K562 (cell line): ENCODE measurements around the gene RIPOR2. TPM values are rescaled to one million over a fixed set of nuclear protein-coding genes. Genes with fewer than 3 reads are reported as not detected.

Experiments
- ATAC-seq: fragments of 200-7000 bp; cut with Tn5 transposase; 3 replicates; pipeline ENCODE4 v1.9.1; 2020; ENCODE audit warnings: moderate library complexity
- BruUV-seq: library from RNA; stranded (reverse); fragments of 400-500 nt; replicated peaks from 2 replicates; lab custom pipeline; 2021; lab: Mats Ljungman, UMichigan
- CTCF ChIA-PET: fragments of 300-600 bp; formaldehyde crosslinking; extraction: SDS; loops from one replicate; lab custom pipeline; 2021; ENCODE audit warnings: low intra/inter-chr PET ratio; lab: Yijun Ruan, JAX
- POLR2A ChIA-PET: fragments of 300-600, 350-650 bp; sonication (Branson Sonifier 250); formaldehyde crosslinking; extraction: SDS; loops from one replicate; lab custom pipeline; 2021; ENCODE audit warnings: antibody characterized with exemption, inconsistent platforms; lab: Yijun Ruan, JAX
- DNase-seq, 4 experiments: peaks; one replicate each; pipeline versions ENCODE4 v3.0.0 to v3.0.0-alpha.2; 2011 to 2018; ENCODE audit warnings: low spot score in 3 of 4, mixed read lengths in 3 of 4; ENCODE audit errors: extremely low read depth in 1 of 4
- FAIRE-seq: peaks from 2 replicates; lab custom pipeline; 2011; peaks lifted over from hg19 to GRCh38; lab: Jason Lieb, UNC
- H2AFZ ChIP-seq: 2 replicates; pipeline ENCODE4 v1.6.0; 2011; ENCODE audit warnings: low read depth, low read length, control low read depth, inconsistent platforms
- H3K27ac ChIP-seq: fragments of 200-600 bp; 3 replicates; pipeline ENCODE4 v1.8.0; 2011; ENCODE audit warnings: low read depth, mild to moderate bottlenecking, control low read depth, inconsistent platforms, low read length, moderate library complexity, mixed read lengths; ENCODE audit errors: extremely low read depth
- H3K27me3 ChIP-seq, 2 experiments: fragments of 300-600 bp in 1 of 2; 2 replicates in 1 of 2; 3 replicates in 1 of 2; pipeline versions ENCODE4 v1.6.0 to v1.8.0; 2011; ENCODE audit warnings: inconsistent platforms in 2 of 2, low read length in 2 of 2, mild to moderate bottlenecking in 1 of 2, mixed read lengths in 1 of 2, moderate library complexity in 1 of 2; ENCODE audit not compliant: control insufficient read depth in 2 of 2, insufficient read depth in 2 of 2
- H3K36me3 ChIP-seq: fragments of 300-600 bp; 3 replicates; pipeline ENCODE4 v1.8.0; 2011; ENCODE audit warnings: mild to moderate bottlenecking, low read length, inconsistent platforms; ENCODE audit not compliant: control insufficient read depth, insufficient read depth
- H3K4me1 ChIP-seq, 2 experiments: fragments of 200-600 bp in 1 of 2; replicated peaks in 1 of 2; 2 replicates in 1 of 2; 3 replicates in 1 of 2; pipeline versions ENCODE4 v1.5.1 to v1.8.0; 2011; ENCODE audit warnings: inconsistent platforms in 2 of 2, low read length in 2 of 2, mild to moderate bottlenecking in 1 of 2, mixed read lengths in 1 of 2, moderate library complexity in 1 of 2; ENCODE audit not compliant: control insufficient read depth in 2 of 2, insufficient read depth in 2 of 2
- H3K4me2 ChIP-seq: 2 replicates; pipeline ENCODE4 v1.6.1; 2011; ENCODE audit warnings: low read length, control low read depth, inconsistent platforms, mixed read lengths; ENCODE audit not compliant: insufficient read depth
- H3K4me3 ChIP-seq: fragments of 200-600 bp; sonication (generic), shearing (Covaris generic); 2 replicates; pipeline ENCODE4 v1.5.1; 2016; ENCODE audit warnings: control low read depth, inconsistent platforms
- H3K79me2 ChIP-seq: fragments of 200-600 bp; 3 replicates; pipeline ENCODE4 v1.8.0; 2011; ENCODE audit warnings: low read length, inconsistent platforms; ENCODE audit not compliant: control insufficient read depth, insufficient read depth
- H3K9ac ChIP-seq, 2 experiments: 2 replicates each; pipeline versions ENCODE4 v1.6.0 to v1.6.1; 2011; ENCODE audit warnings: low read depth in 2 of 2, low read length in 2 of 2, control low read depth in 1 of 2, inconsistent platforms in 1 of 2, mild to moderate bottlenecking in 1 of 2, mixed read lengths in 1 of 2; ENCODE audit not compliant: insufficient read depth in 1 of 2
- H3K9me1 ChIP-seq: one replicate; pipeline ENCODE4 v1.6.0; 2011; ENCODE audit warnings: inconsistent platforms, mild to moderate bottlenecking, low read length, moderate library complexity; ENCODE audit not compliant: control insufficient read depth, insufficient read depth
- H3K9me3 ChIP-seq: replicated peaks from 2 replicates; pipeline ENCODE4 v1.5.1; 2011; ENCODE audit warnings: low read depth, low read length, inconsistent platforms; ENCODE audit not compliant: control insufficient read depth, insufficient read depth
- H4K20me1 ChIP-seq: replicated peaks from 2 replicates; pipeline ENCODE4 v1.6.1; 2011; ENCODE audit warnings: low read length, inconsistent platforms, mixed read lengths; ENCODE audit not compliant: control insufficient read depth, insufficient read depth
- ILK ChIP-seq: fragments of 450-650 bp; IDR thresholded peaks from 2 replicates; pipeline ENCODE4 v1.6.1; 2016; ENCODE audit warnings: missing genetic modification characterization, low read depth, mild to moderate bottlenecking, missing compliant biosample characterization, moderate library complexity, borderline replicate concordance
- RBM34 ChIP-seq: fragments of 200-400 bp; formaldehyde crosslinking; IDR thresholded peaks from 2 replicates; pipeline ENCODE4 v1.6.1; 2018; ENCODE audit warnings: low read length, borderline replicate concordance; ENCODE audit not compliant: insufficient read depth
- TAF7 ChIP-seq: fragments of 450-650 bp; IDR thresholded peaks from 2 replicates; pipeline ENCODE4 v1.6.1; 2016; ENCODE audit warnings: missing genetic modification characterization, missing compliant biosample characterization
- ZNF217 ChIP-seq: sonication (generic); formaldehyde crosslinking; IDR thresholded peaks from 2 replicates; pipeline ENCODE4 v1.8.0; 2022; ENCODE audit warnings: mild to moderate bottlenecking, missing genetic modification reagents
- ZNF398 ChIP-seq: fragments of 250-450 bp; sonication (Bioruptor Pico); IDR thresholded peaks from 2 replicates; pipeline ENCODE4 v1.8.0; 2021; ENCODE audit warnings: moderate library complexity, mild to moderate bottlenecking, inconsistent platforms
- WGBS: fragments of 100-300 bp; shearing (Covaris generic); methylation state at CpG from one replicate; pipeline ENCODE4 v1.1.6; 2016; ENCODE audit warnings: low coverage, mixed read lengths; ENCODE audit not compliant: insufficient coverage; ENCODE audit errors: missing lambda C conversion rate; 5-methylcytosine and 5-hydroxymethylcytosine counted together
- in situ Hi-C: fragments of 300-500 bp; cut with MboI; formaldehyde crosslinking; loops from 4 replicates; pipeline ENCODE4 v1.15.0; 2018; ENCODE audit warnings: inconsistent platforms, mixed read lengths
- intact Hi-C: fragments of 100-400 bp; cut with micrococcal nuclease; formaldehyde crosslinking; loops from 2 replicates; pipeline ENCODE4 v1.14.2; 2022
- polyA plus RNA-seq, 8 experiments: library from polyadenylated mRNA; depleted of rRNA in 4 of 8; stranded (reverse) in 5 of 8; unstranded in 3 of 8; fragments of >200 nt; fragmentation: Nextera tagmentation in 2 of 8; fragmentation: Illumina TruSeq in 1 of 8; extraction: Ambion mirVana in 2 of 8; extraction: Trizol in 1 of 8; gene quantifications; 2 replicates each; pipeline versions ENCODE4 v1.2.1 to v1.2.3, GENCODE V29; 2011 to 2014; ENCODE audit warnings: inconsistent platforms in 1 of 8, missing spikeins in 1 of 8
- total RNA-seq, 7 experiments: library from RNA; depleted of rRNA in 6 of 7; stranded (reverse); fragments of >200 nt in 6 of 7; fragmentation: Illumina TruSeq in 2 of 7; extraction: Trizol in 2 of 7; gene quantifications; 2 replicates each; pipeline versions ENCODE4 v1.2.1 to v1.2.3, GENCODE V29; 2011 to 2021; ENCODE audit warnings: low replicate concordance in 1 of 7

Gene RIPOR2
- total and polyA plus RNA-seq, 9 of the 15 experiments (the other 6 are each of a cell fraction or from before 2014, with no cell fraction given): 0.04 to 1.0 (median 0.47) TPM; not detected in 2

GRCh38 chr6:24897186-24897585 lies 38.6 kb downstream of the RIPOR2 start:
- no peak for ATAC-seq
- no peak overlapping the region for H3K27ac ChIP-seq
- H3K4me3 ChIP-seq: no peak overlapping the region
- ChIA-PET CTCF (no interaction called here), POLR2A (interaction anchor here (0.6 to 0.8 kb wide), 2 partner anchors 17 to 340 kb away, joined by 3 read pairs; no protein-coding TSS in a partner anchor)
- H4K20me1 ChIP-seq: peaks cover 4% of the 10 kb centered on the region; the same call in 1 of the 2 replicates
- FAIRE-seq: no peak
- no peaks in the 10 kb centered on the region for H3K4me1 ChIP-seq
- in situ Hi-C loops: no loop called here
- no peak overlapping the region for H3K4me2 ChIP-seq
- no peaks in the 10 kb centered on the region for H3K36me3 ChIP-seq
- no TSS peak for BruUV-seq
- no peaks in the 10 kb centered on the region for H3K9me1 ChIP-seq
- no peak for DNase-seq
- H2AFZ ChIP-seq: no peak overlapping the region
- H3K9ac ChIP-seq: no peak overlapping the region
- H3K79me2 ChIP-seq: no peaks in the 10 kb centered on the region
- intact Hi-C loops: no loop called here
- no peaks in the 10 kb centered on the region for H3K9me3 ChIP-seq
- H3K27me3 ChIP-seq: peaks cover 12 to 14% of the 10 kb centered on the region in 2 experiments
- under 1% methylated on average over 6 of the region's 6 CpGs for WGBS
- TF ChIP-seq TAF7 (tag) (no peak), ILK (tag) (no peak), ZNF217 (CRISPR knock-in tag) (no peak), RBM34 (no peak), ZNF398 (CRISPR knock-in tag) (no peak)
